Heart left ventricle (tissue), 13 donors: ENCODE results near the gene IFFO2.

Experiments used
- POLR2A ChIP-seq, 2 donors: fragments of 450-650 bp; IDR thresholded peaks; one replicate each; pipeline ENCODE4 v1.6.1; 2017; ENCODE audit warnings: antibody characterized with exemption in 2 of 2, mild to moderate bottlenecking in 2 of 2, moderate library complexity in 2 of 2
- TF ChIP-seq, protein P1 (sequence below), 12 donors: fragments of 200-600 bp; sonication (generic) in 4 of 12; IDR thresholded peaks; one replicate each; pipeline versions ENCODE4 v1.5.0 to v1.8.0; 2018 to 2022; ENCODE audit warnings: antibody characterized with exemption in 12 of 12, mild to moderate bottlenecking in 5 of 12
- donor health status: ischemic (EF 13 %, LVEDD 7.1; RV severe dilation, severe dysfunction).
- donor health status: DM: no; HTN: yes; CAD: no.
- donor health status: DM: no; HTN: no; CAD: no.
- donor health status: ischemic (EF 25% LVEDD 6.9; RV normal size, moderate dysfunction).
- donor health status: ischemic (EF 25% LVEDD 5.7; RV mildly dilated, moderate dysfunction).
- donor health status: ischemic (EF 35%, LVEDD 5.7; RV mildly dilated, moderate dysfunction).
- donor health status: nonischemic (EF 11% LVEDD 7.7; RV severe dilation, severe dysfunction).
- donor health status: DM: yes; HTN: yes; CAD: no.
- donor health status: PGD.
- donor health status: ischemic (EF 29% LVEDD 5.4; RV normal size, mild dysfunction).
- donor health status: nonischemic (EF 23%, LVEDD 6.1; RV moderate dilation, normal function).

DNA sequence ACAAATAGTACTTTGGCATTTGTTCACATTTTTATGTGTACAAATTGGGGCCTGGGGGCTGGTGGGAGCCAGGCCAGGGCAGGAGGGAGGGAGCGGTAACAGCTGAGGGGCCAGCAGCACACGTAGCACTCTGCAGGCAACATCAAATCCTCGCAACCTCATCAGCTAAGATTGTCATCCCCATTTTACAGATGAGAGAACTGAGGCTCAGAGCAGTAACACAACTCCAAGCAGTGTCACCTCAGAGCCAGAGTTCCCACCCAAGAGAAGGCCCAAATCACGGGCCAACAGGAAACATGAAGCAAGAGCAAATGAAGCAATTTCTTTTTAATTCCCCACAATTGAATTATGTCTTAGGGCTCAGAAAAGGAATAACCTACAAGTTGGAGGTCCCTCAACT lies 14.1 kb downstream of the IFFO2 start:
- TF ChIP-seq, protein P1, sequence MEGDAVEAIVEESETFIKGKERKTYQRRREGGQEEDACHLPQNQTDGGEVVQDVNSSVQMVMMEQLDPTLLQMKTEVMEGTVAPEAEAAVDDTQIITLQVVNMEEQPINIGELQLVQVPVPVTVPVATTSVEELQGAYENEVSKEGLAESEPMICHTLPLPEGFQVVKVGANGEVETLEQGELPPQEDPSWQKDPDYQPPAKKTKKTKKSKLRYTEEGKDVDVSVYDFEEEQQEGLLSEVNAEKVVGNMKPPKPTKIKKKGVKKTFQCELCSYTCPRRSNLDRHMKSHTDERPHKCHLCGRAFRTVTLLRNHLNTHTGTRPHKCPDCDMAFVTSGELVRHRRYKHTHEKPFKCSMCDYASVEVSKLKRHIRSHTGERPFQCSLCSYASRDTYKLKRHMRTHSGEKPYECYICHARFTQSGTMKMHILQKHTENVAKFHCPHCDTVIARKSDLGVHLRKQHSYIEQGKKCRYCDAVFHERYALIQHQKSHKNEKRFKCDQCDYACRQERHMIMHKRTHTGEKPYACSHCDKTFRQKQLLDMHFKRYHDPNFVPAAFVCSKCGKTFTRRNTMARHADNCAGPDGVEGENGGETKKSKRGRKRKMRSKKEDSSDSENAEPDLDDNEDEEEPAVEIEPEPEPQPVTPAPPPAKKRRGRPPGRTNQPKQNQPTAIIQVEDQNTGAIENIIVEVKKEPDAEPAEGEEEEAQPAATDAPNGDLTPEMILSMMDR (IDR thresholded peaks at IDR 0.05) = no peak
- no peak for TF ChIP-seq POLR2A (IDR thresholded peaks at IDR 0.05)
